Stomach (tissue), 9 donors: ENCODE data around the gene PTPRD. TPM values are rescaled to one million over a fixed set of nuclear protein-coding genes. Genes with fewer than 3 reads are reported as not detected.
A peak's percentile ranks its signal among the peaks of the same experiment; 100 is the strongest.

ENCODE experiments used
- DNase-seq, 2 donors: peaks; one replicate each; pipeline versions ENCODE4 v3.0.0 to v3.0.0-alpha.2; 2013 to 2019
- H3K27ac ChIP-seq, 5 donors: fragments of 200-600 bp in 4 of 5; sonication (generic) in 4 of 5; one replicate each; pipeline ENCODE4 v1.5.1; 2013 to 2019; ENCODE audit warnings: mild to moderate bottlenecking in 1 of 5, moderate library complexity in 1 of 5
- H3K27me3 ChIP-seq, 3 donors: fragments of 200-600 bp; sonication (generic); one replicate each; pipeline ENCODE4 v1.5.1; 2017 to 2019; ENCODE audit warnings: mixed run types in 1 of 3
- H3K36me3 ChIP-seq, 4 donors: fragments of 200-600 bp; sonication (generic); 1 replicate in 3 of 4; 2 replicates in 1 of 4; pipeline ENCODE4 v1.5.1; 2016 to 2019
- H3K4me1 ChIP-seq, 4 donors: fragments of 200-600 bp; sonication (generic); one replicate each; pipeline ENCODE4 v1.5.1; 2016 to 2019
- H3K4me3 ChIP-seq, 4 donors: fragments of 200-600 bp; sonication (generic) in 3 of 4; one replicate each; pipeline ENCODE4 v1.5.1; 2016 to 2019; ENCODE audit warnings: mild to moderate bottlenecking in 1 of 4
- H3K9me3 ChIP-seq, 4 donors: fragments of 200-600 bp; sonication (generic); one replicate each; pipeline ENCODE4 v1.5.1; 2016 to 2019
- CTCF ChIP-seq, 7 experiments: fragments of 450-650 bp in 4 of 7; fragments of 200-600 bp in 3 of 7; sonication (generic) in 3 of 7; IDR thresholded peaks; one replicate each; pipeline ENCODE4 v1.5.1; 2016 to 2019; ENCODE audit warnings: antibody characterized with exemption in 7 of 7, control low read depth in 2 of 7, mild to moderate bottlenecking in 1 of 7
- EP300 ChIP-seq: sonication (generic); formaldehyde crosslinking; IDR thresholded peaks from one replicate; pipeline ENCODE4 v1.6.1; 2017; ENCODE audit warnings: antibody characterized with exemption
- POLR2A ChIP-seq, 4 donors: fragments of 450-650 bp; IDR thresholded peaks; one replicate each; pipeline ENCODE4 v1.6.1; 2016; ENCODE audit warnings: antibody characterized with exemption in 4 of 4, control low read depth in 2 of 4, mild to moderate bottlenecking in 1 of 4, moderate library complexity in 1 of 4
- POLR2AphosphoS5 ChIP-seq, 3 donors: sonication (generic); formaldehyde crosslinking; IDR thresholded peaks; one replicate each; pipeline ENCODE4 v1.6.1; 2016; ENCODE audit warnings: antibody characterized with exemption in 3 of 3
- WGBS, 5 donors: extraction: QIAGEN DNeasy Blood & Tissue Kit in 3 of 5; methylation state at CpG; one replicate each; pipeline versions ENCODE4 v1.1.5 to v1.1.7; 2013 to 2018; 5-methylcytosine and 5-hydroxymethylcytosine counted together
- intact Hi-C: fragments of 100-400 bp; cut with DNase I; formaldehyde crosslinking; loops from one replicate; pipeline ENCODE4 v1.15.1; 2023; ENCODE audit warnings: low total_unique reads
- polyA plus RNA-seq, 3 donors: library from polyadenylated mRNA; stranded (reverse); fragments of 200-250 nt; gene quantifications; one replicate each; pipeline ENCODE4 v1.2.3, GENCODE V29; 2013
- total RNA-seq, 5 donors: library from RNA; depleted of rRNA; stranded (reverse); fragments of >200 nt; gene quantifications; one replicate each; pipeline versions ENCODE4 v1.1.0 to v1.2.3, GENCODE V29; 2014 to 2016
- donor health status: healthy with polysubstance abuse.
- donor health status: Bipolar disorder and iron deficiency.
- donor health status: healthy.

The PTPRD gene
- total and polyA plus RNA-seq, 8 donors, result 0.12 to 53.1 (median 1.2) TPM

GRCh38 chr9:8270235-8270634 lies 2342.6 kb downstream of the PTPRD start:
- Histone ChIP-seq H3K4me1 (peaks cover 0 to 28% (median 9%) of the 10 kb centered on the region in 4 donors), H3K36me3 (no peaks in the 10 kb centered on the region), H3K27ac (no peak overlapping the region), H3K9me3 (no peaks in the 10 kb centered on the region), H3K4me3 (no peak overlapping the region), H3K27me3 (no peaks in the 10 kb centered on the region)
- intact Hi-C loops, result no loop called here
- no peak for DNase-seq
- TF ChIP-seq CTCF (IDR thresholded peaks at IDR 0.05) (no peak), POLR2AphosphoS5 (IDR thresholded peaks at IDR 0.05) (no peak), EP300 (no peak), POLR2A (IDR thresholded peaks at IDR 0.05) (no peak)

- Histone ChIP-seq H3K27me3 (no peaks in the 10 kb centered on the region), H3K9me3 (no peaks in the 10 kb centered on the region), H3K36me3 (no peaks in the 10 kb centered on the region), H3K27ac (no peak overlapping the region), H3K4me1 (peaks cover 0 to 28% (median 9%) of the 10 kb centered on the region in 4 donors), H3K4me3 (no peak overlapping the region)
- 29 to 90% (median 45%) methylated on average over 1 of the region's 1 CpG for WGBS, 5 donors
- DNase-seq, result no peak
- no peak for TF ChIP-seq CTCF (IDR thresholded peaks at IDR 0.05)
- TF ChIP-seq EP300, result no peak
- no peak for TF ChIP-seq POLR2A (IDR thresholded peaks at IDR 0.05)
- no peak for TF ChIP-seq POLR2AphosphoS5 (IDR thresholded peaks at IDR 0.05)
- intact Hi-C loops, result no loop called here
Observed at GRCh38 chr9:8268881-8269280, 2343.9 kb downstream of the PTPRD start.

- H3K4me1 ChIP-seq, result peaks cover 0 to 28% (median 10%) of the 10 kb centered on the region in 4 donors
- WGBS, 5 donors, result 57 to 76% (median 73%) methylated on average over 2 of the region's 2 CpGs
- H3K36me3 ChIP-seq, result no peaks in the 10 kb centered on the region
- H3K27me3 ChIP-seq, result no peaks in the 10 kb centered on the region
- no peak for TF ChIP-seq CTCF (IDR thresholded peaks at IDR 0.05)
- peak in 1 of 2 donors; percentile 41 for DNase-seq
- no peaks in the 10 kb centered on the region for H3K9me3 ChIP-seq
- intact Hi-C loops, result no loop called here
- no peak overlapping the region for H3K27ac ChIP-seq
- no peak overlapping the region for H3K4me3 ChIP-seq
Observed at GRCh38 chr9:8268216-8268878, 2344.5 kb downstream of the PTPRD start.

- Histone ChIP-seq H3K27me3 (no peaks in the 10 kb centered on the region), H3K9me3 (no peaks in the 10 kb centered on the region), H3K4me1 (peaks cover 0 to 36% (median 13%) of the 10 kb centered on the region in 4 donors), H3K27ac (no peak overlapping the region), H3K4me3 (no peak overlapping the region), H3K36me3 (no peaks in the 10 kb centered on the region)
- TF ChIP-seq CTCF (IDR thresholded peaks at IDR 0.05) (no peak), POLR2AphosphoS5 (IDR thresholded peaks at IDR 0.05) (no peak), POLR2A (IDR thresholded peaks at IDR 0.05) (no peak), EP300 (no peak)
- DNase-seq, result no peak
- WGBS, 5 donors, result 59 to 84% (median 68%) methylated on average over 2 of the region's 2 CpGs
- intact Hi-C loops, result no loop called here
Observed at GRCh38 chr9:8267636-8268035, 2345.2 kb downstream of the PTPRD start.
